ENCODE results near the gene CADM3. TPM values are rescaled to one million over a fixed set of nuclear protein-coding genes. Genes with fewer than 3 reads are reported as not detected.

CADM3 gene
- total and polyA plus RNA-seq, 5 experiments from 2014 or later = not detected

DNA sequence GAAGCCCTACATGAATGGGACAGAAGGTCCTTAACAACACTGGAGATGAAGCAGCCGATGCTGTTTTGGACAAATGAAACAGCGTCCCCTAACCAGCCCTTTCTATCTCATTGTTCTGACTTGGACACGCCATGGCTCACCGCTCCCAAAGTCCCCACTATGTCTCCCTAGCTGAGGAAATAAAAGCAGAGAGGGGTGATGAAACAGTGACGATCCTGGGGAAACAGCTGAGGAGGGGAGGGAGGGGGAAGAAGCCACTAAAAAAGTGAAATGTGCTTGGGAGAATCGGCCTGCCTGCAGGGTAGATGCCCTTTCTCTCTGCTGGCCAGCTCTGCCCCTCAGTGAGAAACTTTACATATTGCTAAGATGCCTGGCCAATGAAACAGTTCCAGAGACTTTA, 32.2 kb downstream of the CADM3 start:
- Mint-ChIP-seq H3K27me3 (peaks cover 13 to 65% (median 44%) of the 10 kb centered on the region in 5 donors), H3K36me3 (no peaks in the 10 kb centered on the region), H3K9me3 (no peaks in the 10 kb centered on the region), H3K27ac (no peak overlapping the region), H3K4me3 (no peak overlapping the region), H3K4me1 (peaks cover 26 to 35% (median 31%) of the 10 kb centered on the region in 4 donors)
- DNase-seq (no peak), ATAC-seq (no peak)
- POLR2A ChIA-PET = no interaction called here

DNA sequence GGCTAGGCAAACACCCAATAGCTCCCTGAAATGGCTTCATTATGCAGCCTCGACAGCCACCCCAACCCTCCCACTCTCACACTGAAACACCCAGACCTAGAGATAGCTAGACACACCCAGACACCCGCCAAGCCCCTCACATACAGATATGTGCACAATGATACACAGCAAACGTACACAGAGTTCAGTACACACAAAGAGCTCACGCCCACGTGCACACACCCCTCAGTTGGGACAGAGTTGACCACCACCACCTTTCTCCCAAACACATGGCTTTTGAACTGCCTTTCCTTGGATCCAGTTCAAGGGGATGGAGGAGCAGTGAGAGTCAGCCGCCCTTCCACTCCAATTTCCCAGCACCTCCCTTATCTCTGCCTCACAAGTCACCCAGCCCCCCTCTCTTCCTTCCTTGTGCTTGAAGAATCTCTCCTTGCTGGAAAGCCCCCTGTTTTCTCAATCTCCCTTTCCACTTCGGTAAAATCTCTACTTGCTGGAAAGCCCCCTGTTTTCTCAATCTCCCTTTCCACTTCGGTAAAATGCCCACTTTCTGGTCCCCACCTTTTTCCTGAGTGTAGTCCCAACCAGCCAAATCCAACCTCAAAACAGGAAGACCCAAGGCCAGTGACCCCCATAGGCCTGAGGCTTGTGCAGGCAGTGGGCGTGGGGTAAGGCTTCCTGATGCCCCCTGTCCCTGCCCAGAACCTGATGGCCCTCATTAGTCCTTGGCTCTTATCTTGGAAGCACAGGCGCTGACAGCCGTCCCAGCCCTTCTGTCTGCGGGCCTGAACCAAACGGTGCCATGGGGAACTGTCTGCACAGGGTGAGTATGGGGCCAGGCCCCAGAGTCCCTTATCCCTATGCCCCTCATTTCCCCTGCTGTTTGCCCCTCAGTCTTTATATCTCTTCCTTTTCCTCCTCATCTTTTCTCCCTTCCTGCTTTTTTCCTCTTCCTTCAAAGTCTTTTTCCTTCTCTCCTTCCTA, 33.0 kb downstream of the CADM3 start, which contains the start of gene ACKR1:
ACKR1 (plus strand) TSS at position 715 of the 981 bp plus-strand sequence; CDS start at position 800, 85 bp downstream.
- peaks cover 24 to 34% (median 29%) of the 10 kb centered on the region in 4 donors for H3K4me1 Mint-ChIP-seq
- H3K27me3 Mint-ChIP-seq = peaks cover 20 to 73% (median 49%) of the 10 kb centered on the region in 5 donors
- peak within 1 kb of the TSS in 1 of 10 donors; percentile 50 for H3K27ac Mint-ChIP-seq
- ATAC-seq = no peak
- H3K9me3 Mint-ChIP-seq = no peaks in the 10 kb centered on the region
- no peak within 1 kb of the TSS for H3K4me3 Mint-ChIP-seq
- H3K36me3 Mint-ChIP-seq = no peaks in the 10 kb centered on the region
- no peak for DNase-seq
- POLR2A ChIA-PET = no interaction called here

DNA sequence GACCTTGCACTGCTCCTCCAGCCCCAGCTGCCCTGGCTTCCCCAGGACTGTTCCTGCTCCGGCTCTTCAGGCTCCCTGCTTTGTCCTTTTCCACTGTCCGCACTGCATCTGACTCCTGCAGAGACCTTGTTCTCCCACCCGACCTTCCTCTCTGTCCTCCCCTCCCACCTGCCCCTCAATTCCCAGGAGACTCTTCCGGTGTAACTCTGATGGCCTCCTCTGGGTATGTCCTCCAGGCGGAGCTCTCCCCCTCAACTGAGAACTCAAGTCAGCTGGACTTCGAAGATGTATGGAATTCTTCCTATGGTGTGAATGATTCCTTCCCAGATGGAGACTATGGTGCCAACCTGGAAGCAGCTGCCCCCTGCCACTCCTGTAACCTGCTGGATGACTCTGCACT, 33.8 kb downstream of the CADM3 start:
- DNase-seq (no peak), ATAC-seq (no peak)
- Mint-ChIP-seq H3K4me3 (no peak overlapping the region), H3K4me1 (peaks cover 21 to 30% (median 25%) of the 10 kb centered on the region in 4 donors), H3K36me3 (no peaks in the 10 kb centered on the region), H3K27ac (peak overlapping the region in 1 of 10 donors; percentile 4), H3K9me3 (no peaks in the 10 kb centered on the region), H3K27me3 (peaks cover 22 to 74% (median 50%) of the 10 kb centered on the region in 5 donors)
- POLR2A ChIA-PET = no interaction called here

DNA sequence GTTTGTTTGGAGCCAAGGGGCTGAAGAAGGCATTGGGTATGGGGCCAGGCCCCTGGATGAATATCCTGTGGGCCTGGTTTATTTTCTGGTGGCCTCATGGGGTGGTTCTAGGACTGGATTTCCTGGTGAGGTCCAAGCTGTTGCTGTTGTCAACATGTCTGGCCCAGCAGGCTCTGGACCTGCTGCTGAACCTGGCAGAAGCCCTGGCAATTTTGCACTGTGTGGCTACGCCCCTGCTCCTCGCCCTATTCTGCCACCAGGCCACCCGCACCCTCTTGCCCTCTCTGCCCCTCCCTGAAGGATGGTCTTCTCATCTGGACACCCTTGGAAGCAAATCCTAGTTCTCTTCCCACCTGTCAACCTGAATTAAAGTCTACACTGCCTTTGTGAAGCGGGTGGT, 34.7 kb downstream of the CADM3 start:
- ATAC-seq (no peak), DNase-seq (no peak)
- Mint-ChIP-seq H3K9me3 (no peaks in the 10 kb centered on the region), H3K27ac (no peak overlapping the region), H3K36me3 (no peaks in the 10 kb centered on the region), H3K4me1 (peaks cover 15 to 21% (median 19%) of the 10 kb centered on the region in 4 donors), H3K27me3 (peaks cover 24 to 76% (median 57%) of the 10 kb centered on the region in 5 donors), H3K4me3 (no peak overlapping the region)
- POLR2A ChIA-PET = no interaction called here

DNA sequence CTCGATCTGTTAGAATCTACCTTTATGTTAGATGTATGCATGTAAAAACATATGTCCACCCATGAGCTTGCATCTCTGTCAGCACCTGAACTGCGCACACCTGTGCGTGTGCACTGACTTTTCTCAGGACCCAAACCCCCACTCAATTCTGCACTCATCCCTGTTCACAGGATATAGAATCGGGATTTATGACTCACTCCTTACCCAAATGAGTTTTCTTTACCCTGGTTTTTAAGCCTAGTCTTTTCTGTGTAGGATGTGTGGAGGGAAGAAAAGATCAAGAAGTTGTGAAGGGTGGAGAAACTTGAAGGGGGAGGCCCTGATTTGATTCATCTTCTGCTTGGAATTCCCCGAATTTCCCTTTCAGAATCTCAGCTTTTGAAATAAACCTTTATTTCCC, 35.7 kb downstream of the CADM3 start:
- H3K4me3 Mint-ChIP-seq = no peak overlapping the region

DNA sequence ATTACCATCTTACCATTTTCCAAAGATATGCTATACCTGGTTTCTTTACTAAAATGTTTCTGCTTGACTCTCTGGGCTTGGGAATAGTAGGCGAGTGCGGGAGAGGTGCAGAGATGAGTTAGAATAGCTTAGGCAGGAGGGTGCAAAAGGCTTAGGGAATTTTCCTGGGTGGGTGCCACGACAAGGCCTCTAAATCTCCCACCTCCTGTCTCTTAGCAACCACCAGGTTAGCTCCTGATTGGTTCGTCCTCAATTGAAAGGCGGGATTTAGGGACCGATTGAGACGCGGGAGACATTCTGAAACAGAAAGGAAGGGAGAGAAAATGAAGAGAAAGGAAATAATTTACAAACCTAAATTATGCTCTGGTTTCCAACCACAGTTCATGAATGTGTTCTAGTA, 36.4 kb downstream of the CADM3 start:
- ATAC-seq = no peak
- no peak for DNase-seq
- no peak overlapping the region for H3K4me3 Mint-ChIP-seq
- POLR2A ChIA-PET = no interaction called here
- H3K4me1 Mint-ChIP-seq = peaks cover 1 to 5% (median 4%) of the 10 kb centered on the region in 4 donors
- H3K27me3 Mint-ChIP-seq = peaks cover 28 to 87% (median 59%) of the 10 kb centered on the region in 5 donors
- H3K9me3 Mint-ChIP-seq = no peaks in the 10 kb centered on the region
- no peaks in the 10 kb centered on the region for H3K36me3 Mint-ChIP-seq
- no peak overlapping the region for H3K27ac Mint-ChIP-seq

More for the DNA sequence above, 35.7 kb downstream of the CADM3 start:
- ATAC-seq (no peak), DNase-seq (no peak)
- Mint-ChIP-seq H3K36me3 (no peaks in the 10 kb centered on the region), H3K9me3 (no peaks in the 10 kb centered on the region), H3K27me3 (peaks cover 27 to 81% (median 57%) of the 10 kb centered on the region in 5 donors), H3K27ac (no peak overlapping the region), H3K4me1 (peaks cover 8 to 12% (median 9%) of the 10 kb centered on the region in 4 donors)
- POLR2A ChIA-PET = no interaction called here

DNA sequence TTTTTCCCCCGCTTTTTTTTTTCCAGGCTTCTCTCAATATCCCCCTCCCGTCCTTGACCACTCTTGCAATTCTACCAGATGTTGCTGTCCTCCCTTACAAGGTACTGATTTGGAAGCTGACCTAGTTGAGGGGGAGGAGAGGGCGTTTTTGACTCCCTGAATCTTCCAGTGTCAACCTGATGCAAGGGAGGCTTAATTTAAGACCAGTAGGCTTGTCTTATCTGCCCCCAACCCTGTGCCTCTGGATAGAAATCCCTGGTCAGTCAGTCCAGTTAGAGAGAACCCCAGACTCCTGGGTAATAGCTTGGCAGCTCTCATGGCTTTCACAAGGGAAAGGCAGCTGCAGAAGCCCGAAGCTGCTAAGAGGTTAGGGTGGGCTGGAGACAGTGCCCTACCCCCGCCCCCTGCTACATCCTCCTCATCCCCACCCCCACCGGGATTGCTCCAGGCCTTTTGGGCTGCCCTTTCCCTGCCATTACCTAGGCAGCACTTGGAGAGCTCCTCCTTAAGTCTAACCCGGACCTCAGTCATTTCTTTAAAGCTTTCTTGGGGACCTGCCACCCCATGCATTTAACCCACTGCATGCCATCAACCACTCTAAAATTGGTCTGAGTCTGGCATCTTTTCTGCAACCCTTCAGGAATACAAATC, 36.9 kb downstream of the CADM3 start:
- Mint-ChIP-seq H3K27ac (no peak overlapping the region), H3K4me1 (no peaks in the 10 kb centered on the region), H3K27me3 (peaks cover 27 to 87% (median 56%) of the 10 kb centered on the region in 5 donors), H3K36me3 (no peaks in the 10 kb centered on the region), H3K4me3 (no peak overlapping the region), H3K9me3 (no peaks in the 10 kb centered on the region)
- DNase-seq = no peak
- no peak for ATAC-seq
- POLR2A ChIA-PET = no interaction called here

DNA sequence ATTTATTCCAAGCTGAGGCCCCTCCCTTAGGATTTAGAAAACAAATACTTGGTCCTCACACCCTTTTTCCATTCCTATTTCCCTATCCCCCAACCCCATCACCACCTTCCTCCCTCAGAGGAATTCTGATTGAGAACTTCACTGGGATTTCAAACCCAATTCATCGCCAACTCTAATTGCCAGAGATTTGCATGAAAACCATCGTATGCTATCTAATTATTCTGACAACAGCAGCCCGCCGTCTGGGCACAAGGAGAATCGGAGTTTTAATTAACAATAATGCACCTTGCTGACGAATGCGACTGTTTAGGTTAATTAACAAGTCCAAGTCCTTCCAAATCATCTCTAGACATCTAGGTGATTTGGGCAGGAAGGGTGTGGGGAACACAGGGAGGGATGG, 37.6 kb downstream of the CADM3 start:
- DNase-seq (no peak), ATAC-seq (no peak)
- Mint-ChIP-seq H3K4me3 (no peak overlapping the region), H3K9me3 (no peaks in the 10 kb centered on the region), H3K4me1 (peaks cover 0 to 3% (median under 1%) of the 10 kb centered on the region in 4 donors), H3K36me3 (no peaks in the 10 kb centered on the region), H3K27me3 (peaks cover 31 to 86% (median 58%) of the 10 kb centered on the region in 5 donors), H3K27ac (no peak overlapping the region)
- POLR2A ChIA-PET = no interaction called here

DNA sequence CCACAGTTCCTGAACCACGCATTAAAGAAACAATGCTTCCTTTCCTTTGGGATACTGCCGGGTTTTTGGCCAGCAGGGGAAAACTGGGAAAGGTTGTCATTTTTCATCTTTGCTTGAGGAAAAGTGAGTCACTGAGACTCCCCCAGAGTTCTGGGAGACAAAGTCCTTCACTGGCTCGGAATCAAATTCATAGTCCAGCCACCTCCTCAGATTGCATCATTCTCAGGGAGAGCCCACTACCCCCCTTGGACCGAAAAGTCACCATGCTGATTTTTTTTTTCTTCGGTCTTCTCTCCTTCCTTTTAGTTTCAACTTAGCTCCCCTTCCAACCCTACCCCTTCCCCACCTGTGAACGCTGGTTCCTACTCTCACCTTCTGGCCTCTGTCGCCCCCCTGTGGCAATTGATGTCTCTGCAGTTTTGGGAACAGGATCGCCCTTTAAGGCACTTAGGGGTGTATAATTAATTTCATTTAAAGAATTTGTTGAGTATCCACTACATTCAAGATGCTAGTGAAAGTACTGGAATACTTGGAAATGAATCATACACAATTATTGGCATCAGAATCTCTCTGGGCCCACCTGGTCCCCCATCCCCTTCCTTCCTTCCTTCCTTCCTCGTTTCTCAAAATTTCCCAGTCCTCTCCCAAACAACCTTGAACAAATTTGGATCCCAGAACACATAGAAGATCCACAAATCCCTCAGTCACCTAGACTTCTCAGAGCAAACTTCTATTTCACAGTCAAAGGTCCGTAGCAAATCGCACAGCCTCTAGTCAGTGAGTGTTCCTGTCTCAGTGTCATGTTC, 40.1 kb downstream of the CADM3 start:
- no peak overlapping the region for H3K4me3 Mint-ChIP-seq
- H3K27me3 Mint-ChIP-seq = peaks cover 28 to 62% (median 43%) of the 10 kb centered on the region in 5 donors
- H3K4me1 Mint-ChIP-seq = peaks cover 0 to 4% (median under 1%) of the 10 kb centered on the region in 4 donors
- H3K9me3 Mint-ChIP-seq = no peaks in the 10 kb centered on the region
- H3K27ac Mint-ChIP-seq = no peak overlapping the region
- POLR2A ChIA-PET = no interaction called here
- DNase-seq (peak in 9 of 10 donors; percentile 8 to 74 (median 39)), ATAC-seq (no peak)
- no peaks in the 10 kb centered on the region for H3K36me3 Mint-ChIP-seq

DNA sequence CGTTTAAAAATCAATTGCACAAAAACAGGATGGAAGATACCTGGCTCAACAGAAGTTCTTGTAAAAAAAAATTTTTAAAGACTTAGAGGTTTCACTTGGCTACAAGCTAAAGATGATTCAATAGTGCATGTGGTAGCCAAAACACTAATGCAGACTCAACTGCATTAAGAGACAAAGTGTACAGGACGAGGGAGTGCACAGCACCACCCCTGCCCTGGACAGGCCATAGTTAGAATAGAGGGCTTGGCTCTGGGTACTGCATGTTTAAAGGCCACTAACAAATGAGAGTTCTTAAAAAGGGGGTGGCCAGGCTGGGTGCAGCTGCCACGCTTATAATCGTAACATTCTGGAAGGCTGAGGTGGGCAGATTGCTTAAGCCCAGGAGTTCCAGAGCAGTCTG, 41.2 kb downstream of the CADM3 start:
- DNase-seq (no peak), ATAC-seq (no peak)
- Mint-ChIP-seq H3K9me3 (no peaks in the 10 kb centered on the region), H3K36me3 (no peaks in the 10 kb centered on the region), H3K4me3 (no peak overlapping the region), H3K27ac (no peak overlapping the region), H3K4me1 (peaks cover 0 to 4% (median under 1%) of the 10 kb centered on the region in 4 donors), H3K27me3 (peaks cover 23 to 51% (median 37%) of the 10 kb centered on the region in 5 donors)
- POLR2A ChIA-PET = no interaction called here

DNA sequence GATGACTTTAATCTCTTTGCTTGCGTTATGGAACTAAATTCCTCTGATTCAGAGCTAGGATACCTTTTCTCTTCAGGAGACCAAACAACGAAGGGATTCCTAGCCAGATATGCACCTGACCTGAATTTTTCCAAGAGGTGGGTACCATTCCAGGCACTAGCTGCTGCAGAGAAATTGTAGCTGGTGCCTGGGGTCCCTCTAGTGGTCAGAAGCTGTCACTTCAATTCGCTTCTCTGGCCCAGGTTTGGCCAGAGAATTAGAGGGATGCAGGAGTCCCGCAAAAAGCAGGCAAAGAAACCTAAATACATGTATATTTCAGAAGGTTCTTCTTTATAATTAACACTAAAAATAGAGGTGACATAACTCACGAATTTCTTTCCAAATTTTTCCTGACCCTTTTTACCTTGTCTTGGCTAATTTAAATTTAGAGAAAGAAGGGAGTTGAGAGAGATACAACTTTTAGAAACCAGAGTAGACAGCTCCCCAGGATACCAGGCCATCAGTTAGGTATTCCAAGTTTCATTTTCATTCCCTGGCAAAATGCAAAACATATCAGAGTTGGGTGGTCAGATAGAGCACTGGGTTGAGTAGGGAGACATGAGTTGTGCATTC, 42.8 kb downstream of the CADM3 start:
- POLR2A ChIA-PET = no interaction called here
- no peak overlapping the region for H3K27ac Mint-ChIP-seq
- H3K27me3 Mint-ChIP-seq = peaks cover 21 to 42% (median 34%) of the 10 kb centered on the region in 5 donors
- H3K9me3 Mint-ChIP-seq = no peaks in the 10 kb centered on the region
- H3K36me3 Mint-ChIP-seq = no peaks in the 10 kb centered on the region
- H3K4me1 Mint-ChIP-seq = peaks cover 0 to 4% (median under 1%) of the 10 kb centered on the region in 4 donors
- ATAC-seq (no peak), DNase-seq (peak in 7 of 10 donors; percentile 7 to 43 (median 34))
- H3K4me3 Mint-ChIP-seq = no peak overlapping the region

Data from naive thymus-derived CD8-positive, alpha-beta T cell (primary cell).